Fibroblast of peridontal ligament (primary cell): ENCODE data around the gene KRT7.
"Not testable (repeated sequence)": the region's sequence is repeated elsewhere in the genome, so short reads cannot be mapped to it uniquely, and the experiment has no call there.

Source experiments
- DNase-seq: peaks from one replicate; pipeline ENCODE4 v3.0.0-alpha.2; 2010; ENCODE audit errors: extremely low read depth

KRT7 gene

DNA sequence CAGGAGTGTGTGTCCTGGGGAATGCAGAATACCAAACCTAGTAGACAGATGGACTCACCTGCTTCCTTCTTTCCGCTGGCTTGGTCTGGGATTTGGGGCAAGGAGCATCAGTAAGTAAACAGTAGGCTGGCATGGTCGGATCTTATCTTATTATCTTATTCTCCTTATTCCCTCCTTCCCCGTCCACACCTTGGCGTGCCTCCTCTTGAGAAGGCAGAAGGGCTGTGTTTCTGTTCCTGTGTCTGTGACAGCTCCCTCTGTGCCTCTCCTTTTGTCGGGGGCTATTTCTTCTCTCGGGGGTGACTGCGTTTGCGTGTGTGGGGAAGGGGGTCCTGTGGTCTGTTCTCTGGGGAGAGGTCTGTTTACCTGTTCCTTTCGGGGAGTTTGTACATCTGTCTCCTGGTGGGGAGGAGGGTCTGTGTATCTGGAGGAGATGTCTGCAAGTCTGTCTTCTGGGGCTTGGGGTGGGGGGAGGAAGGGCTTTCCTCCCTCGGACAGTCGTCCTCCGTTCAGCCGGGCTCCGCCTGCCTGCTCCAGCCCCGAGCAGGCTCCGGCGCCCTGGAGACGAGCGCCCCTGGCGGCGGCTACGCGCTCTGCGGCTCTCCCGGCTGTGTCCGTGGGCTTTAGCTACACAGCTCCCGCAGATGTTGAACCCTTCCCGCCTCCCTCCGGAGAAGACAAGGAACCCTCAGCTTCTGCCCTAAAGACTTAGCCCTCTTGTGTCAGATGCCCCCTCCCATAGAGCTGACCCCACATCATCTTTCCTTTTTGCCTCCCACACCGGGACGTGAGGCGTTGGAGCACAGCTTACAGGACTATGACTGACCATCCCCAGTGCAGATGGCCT is 45.8 kb downstream of the KRT7 start:
- DNase-seq = peak; percentile 75

DNA sequence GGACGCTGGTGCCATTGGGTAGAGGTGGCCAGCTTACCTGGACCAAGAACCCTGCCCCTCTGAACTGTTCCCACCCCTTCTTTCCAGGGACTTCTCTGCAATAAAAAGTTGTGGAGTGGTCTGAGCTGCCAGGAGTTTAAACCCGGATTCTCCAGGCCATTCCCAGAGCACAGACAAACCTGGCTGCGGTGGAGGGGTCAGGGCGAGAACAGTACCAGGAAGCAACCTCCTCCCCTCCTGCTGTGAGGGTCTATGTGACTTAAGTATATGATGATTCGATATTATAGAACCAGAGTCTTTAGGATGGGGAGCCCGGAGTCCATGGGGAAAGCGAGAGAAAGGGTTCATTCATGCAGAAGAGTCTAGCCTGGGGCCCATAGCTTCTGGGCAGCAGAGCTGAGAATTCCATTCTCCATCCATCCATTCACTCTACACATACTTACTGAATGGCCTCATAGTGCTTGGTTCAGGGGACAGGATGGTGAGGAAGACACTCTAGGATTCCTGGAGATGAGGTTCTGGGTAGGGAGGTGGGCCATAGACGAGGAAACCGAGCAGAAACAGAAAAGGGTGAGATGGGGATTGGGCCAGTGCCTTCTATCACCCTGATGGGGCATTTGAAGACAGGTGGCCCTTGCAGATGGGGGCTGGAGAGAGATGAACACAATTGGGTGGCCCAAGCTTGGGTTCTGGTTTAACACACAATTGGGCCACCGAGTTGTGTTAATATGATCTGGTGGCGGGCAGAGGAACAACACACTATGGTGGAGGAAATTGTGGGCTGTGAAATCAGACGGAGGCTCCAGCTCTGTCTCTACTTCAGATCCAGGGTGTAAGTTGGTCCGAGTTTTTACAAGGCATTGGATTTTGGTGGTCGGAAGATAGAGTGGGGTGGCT is 46.6 kb downstream of the KRT7 start:
- peak; percentile 33 for DNase-seq

DNA sequence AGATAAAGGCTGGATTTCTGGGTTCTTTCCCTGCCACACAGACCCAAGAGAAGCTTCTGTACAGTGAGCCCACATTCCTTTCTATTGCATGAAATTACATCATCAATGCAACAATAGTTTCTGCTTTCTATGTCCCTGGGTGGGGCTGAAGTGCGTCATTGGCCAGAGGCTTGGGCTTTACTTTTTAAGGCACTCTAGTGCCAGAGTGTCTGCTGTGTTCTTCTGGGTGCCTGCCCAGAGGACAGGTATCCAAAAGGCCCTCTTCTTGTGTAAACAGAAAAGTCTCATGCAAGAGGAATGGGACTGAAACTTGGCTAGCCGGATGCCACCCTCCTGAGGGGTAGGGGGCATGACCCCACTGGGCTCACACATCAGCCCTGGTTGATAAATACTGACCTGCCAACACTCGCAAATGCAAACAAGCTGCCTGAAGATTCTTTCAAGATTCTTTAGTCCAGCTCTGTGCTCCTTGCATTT is 47.3 kb downstream of the KRT7 start:
- peak; percentile 98 for DNase-seq

- DNase-seq = peak; percentile 100
These were observed 47.9 kb downstream of the KRT7 start for GRCh38 chr12:52280796-52281560.

DNA sequence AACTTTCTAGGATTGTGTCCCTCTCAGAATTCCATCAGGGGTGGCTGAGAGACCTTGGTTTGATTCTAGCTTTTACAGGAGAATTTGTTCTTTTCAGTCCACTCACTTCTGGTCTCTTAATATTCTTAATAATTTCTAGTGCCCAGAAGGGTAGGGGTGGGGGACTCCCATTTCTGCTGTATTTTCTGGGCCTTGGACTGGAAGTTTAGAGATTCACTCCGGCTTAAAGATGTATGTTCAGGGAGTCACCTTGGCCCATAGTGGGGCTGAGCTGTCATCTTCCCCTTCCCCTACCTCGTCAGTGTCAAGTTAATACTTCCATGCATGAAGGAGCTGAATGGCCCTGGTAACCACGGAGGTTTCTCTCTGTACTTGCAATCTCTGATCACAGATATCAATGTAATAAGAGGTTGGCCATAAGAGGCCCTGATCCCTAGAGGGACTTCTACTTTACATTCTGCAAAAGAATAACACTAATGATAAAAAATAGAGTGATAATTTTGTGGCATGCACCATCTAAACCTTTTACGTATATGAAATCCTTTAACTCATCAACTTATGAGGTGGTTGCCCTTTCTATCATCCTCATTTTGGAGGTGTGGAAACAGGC is 51.6 kb downstream of the KRT7 start:
- DNase-seq = no peak

DNA sequence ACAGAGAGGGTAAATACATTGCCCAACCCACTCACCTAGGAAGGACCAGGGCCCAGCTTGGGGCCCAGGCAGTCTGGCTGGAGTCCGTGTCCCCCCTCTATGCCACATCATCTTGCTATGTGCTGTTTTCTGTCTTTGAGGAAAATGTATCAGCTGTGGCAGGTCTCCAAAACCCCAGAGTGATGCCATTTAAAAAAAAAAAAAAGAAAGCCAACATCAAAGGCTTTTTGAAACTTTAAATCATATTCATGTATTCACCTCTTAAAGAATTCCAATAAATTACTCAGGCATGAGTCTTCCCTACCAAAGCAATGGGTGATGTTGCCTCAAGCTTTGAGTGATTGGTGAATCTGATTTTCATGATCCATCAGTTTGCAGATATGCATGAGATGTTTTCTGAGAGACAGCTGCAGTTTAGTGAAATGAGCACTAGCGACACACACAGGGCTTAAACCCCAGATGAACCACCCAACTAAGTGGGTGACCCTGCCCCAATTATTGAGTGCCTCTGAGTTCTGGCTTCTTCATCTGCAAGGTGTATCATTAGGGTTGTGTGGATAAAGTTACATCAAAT is 52.2 kb downstream of the KRT7 start:
- peak; percentile 40 for DNase-seq

GRCh38 chr12:52285851-52286530 is 52.9 kb downstream of the KRT7 start:
- DNase-seq = no peak

DNA sequence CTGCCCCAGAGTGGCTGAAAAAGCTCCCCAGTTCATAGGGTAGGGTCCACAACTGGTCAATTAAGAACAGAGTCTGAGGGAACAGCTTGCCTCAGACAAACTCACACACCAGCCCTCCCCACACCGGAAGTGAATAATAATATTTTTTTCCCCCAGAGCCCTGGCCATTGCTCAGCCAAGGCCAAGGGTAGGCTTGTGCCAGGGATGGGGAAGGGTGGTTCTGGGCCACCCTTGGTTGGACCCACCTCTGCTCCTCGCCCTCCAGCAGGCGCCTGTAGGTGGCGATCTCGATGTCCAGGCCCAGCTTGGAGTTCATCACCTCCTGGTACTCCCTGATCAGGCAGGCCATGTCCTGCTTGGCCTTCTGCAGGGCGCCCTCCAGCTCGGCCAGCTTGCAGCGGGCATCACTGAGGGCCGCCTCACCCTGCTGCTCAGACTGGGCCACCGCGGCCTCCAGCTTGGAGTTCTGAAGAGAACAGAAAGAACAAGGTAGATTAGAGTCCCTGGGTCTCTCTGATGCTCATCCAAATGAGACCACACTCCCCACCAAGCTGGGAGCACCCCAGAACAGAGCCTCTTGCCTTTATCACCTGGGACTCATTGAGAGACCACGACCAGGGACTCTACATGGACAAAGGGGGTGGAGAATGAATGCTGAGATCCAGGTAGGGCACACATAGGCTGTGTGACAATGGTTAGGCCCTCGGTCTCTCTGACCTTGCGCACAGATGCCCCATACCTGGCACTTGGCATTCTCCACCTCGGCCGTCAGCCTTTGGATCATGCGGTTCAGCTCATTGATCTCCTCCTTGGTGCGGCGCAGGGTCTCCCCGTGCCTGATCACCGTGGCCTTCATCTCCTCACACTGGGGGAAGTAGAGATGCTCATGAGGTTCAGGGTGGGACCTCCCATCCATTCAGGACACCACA is 54.1 kb downstream of the KRT7 start:
- DNase-seq = not testable (repeated sequence)

- DNase-seq = not testable (repeated sequence)
These were observed 55.1 kb downstream of the KRT7 start for GRCh38 chr12:52287816-52288805.

DNA sequence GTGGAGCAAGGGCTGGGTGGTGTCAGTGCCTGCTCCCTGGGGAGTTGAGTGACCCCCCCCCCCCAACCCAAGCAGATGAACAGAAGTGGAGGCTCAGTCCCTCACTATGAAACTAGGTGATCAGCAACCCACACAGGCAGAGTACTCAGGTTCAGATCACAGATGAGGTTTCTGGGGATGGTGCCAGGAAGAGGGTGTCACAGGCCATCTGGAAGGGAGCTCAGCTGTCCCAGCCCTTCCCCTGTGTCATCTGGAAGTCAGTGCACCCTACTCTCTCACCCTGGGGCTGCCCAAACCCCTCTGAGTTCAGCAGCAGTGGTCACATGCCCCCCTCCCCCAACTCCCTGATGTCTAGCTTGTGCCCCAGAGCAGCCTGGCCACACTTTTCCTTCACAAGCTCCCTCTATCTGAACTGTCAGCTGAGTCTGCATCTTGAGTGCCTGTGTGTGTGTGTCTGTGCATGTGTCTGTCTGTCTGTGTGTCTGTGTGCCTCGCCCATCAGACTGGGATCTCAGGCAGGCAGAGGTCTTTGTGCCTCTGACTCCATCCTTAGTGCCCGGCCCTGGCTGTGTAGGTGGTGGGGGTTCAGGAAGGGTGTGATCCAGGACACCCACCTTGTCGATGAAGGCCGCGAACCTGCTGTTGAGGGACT is 57.6 kb downstream of the KRT7 start:
- DNase-seq = not testable (repeated sequence)

DNA sequence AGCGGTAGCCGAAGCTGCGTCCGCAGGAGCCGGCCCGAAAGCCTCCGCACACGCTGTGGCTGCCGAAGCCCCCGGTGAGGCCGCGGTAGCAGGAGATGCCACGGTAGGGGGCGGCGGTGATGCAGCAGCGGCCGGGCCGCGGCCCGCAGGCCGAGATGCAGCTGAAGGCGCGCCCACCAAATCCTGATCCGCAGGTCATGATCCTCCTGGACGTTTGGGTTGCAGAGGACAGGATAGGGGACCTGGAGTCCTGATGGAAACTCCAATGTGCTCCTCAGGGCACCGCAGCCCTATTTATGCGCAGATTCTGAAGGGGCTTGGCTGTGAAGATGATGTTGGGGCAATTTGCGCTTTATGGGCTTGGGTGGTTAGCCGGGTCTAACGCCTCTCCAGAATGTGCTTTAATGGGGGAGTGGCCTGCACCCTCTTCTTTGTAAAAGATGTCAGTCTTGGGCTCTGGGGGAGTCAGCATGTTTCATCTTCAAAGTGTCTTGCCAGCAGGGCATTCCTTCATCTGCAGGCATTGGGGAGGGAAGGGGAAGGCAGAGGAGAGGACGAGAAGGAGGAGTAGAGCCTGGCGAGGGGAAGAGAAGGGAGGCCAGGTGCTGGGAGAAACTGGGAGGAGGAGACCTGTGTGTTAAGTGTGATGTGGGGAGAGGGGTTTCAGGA is 58.4 kb downstream of the KRT7 start, which contains the start of gene KRT81:
TSS of gene KRT81 (minus strand) at position 268 of the 669 bp plus-strand sequence. CDS start at position 199, 69 bp downstream.
- DNase-seq = no peak

- DNase-seq = no peak
These were observed 60.9 kb downstream of the KRT7 start for GRCh38 chr12:52293926-52294325.

- no peak for DNase-seq
These were observed 61.8 kb downstream of the KRT7 start for GRCh38 chr12:52294803-52295202.

- DNase-seq = no peak
These were observed 62.6 kb downstream of the KRT7 start for GRCh38 chr12:52295663-52296062.

- DNase-seq = no peak
These were observed 63.7 kb downstream of the KRT7 start for GRCh38 chr12:52296572-52297215.
